ENCODE data around the gene CAP1. TPM values are rescaled to one million over a fixed set of nuclear protein-coding genes. Genes with fewer than 3 reads are reported as not detected.

The CAP1 gene
- 183 TPM for polyA plus RNA-seq (2013)

GRCh38 chr1:40040511-40041465 lies at the start of gene CAP1:
TSS of gene CAP1 (plus strand) at chr1:40040729. CDS start at chr1:40059347, 18,618 bp downstream.
- peak; percentile 98 to 99 (median 99) for DNase-seq
- peaks cover 0 to 5% (median 4%) of the 10 kb centered on the region in 4 experiments for H3K36me3 ChIP-seq (ENCODE audit: control insufficient read depth in 4 of 4, insufficient read depth in 4 of 4, low read length in 3 of 4)
- WGBS (ENCODE audit: insufficient coverage): under 1% methylated on average over 57 of the region's 65 CpGs
- ChIA-PET CTCF (interaction anchor here (1.0 to 2.8 kb wide), 7 partner anchors 10 to 33 kb away, joined by 3 to 14 read pairs (median 3); no protein-coding TSS in a partner anchor), POLR2A (interaction anchor here (0.9 to 1.8 kb wide), 5 partner anchors 9 to 91 kb away, joined by 3 to 7 read pairs (median 3); no protein-coding TSS in a partner anchor)
- peaks cover 31 to 84% (median 72%) of the 10 kb centered on the region in 4 experiments for H3K4me1 ChIP-seq (ENCODE audit: control extremely low read depth in 1 of 4, control insufficient read depth in 4 of 4, insufficient read depth in 4 of 4, low read length in 3 of 4)
- H3K27me3 ChIP-seq (replicated peaks in 2 of 5; ENCODE audit: control insufficient read depth in 4 of 5, insufficient read depth in 5 of 5, low read length in 4 of 5): no peaks in the 10 kb centered on the region
- H3K4me3 ChIP-seq (ENCODE audit: control insufficient read depth in 1 of 7, extremely low read depth in 1 of 7, insufficient read depth in 4 of 7, low read depth in 2 of 7, low read length in 6 of 7): peak within 1 kb of the TSS; percentile 91 to 99 (median 98)
- H3K9me3 ChIP-seq (ENCODE audit: control extremely low read depth in 1 of 5, control insufficient read depth in 4 of 5, insufficient read depth in 2 of 5, low read depth in 1 of 5, low read length in 4 of 5): no peaks in the 10 kb centered on the region
- peak within 1 kb of the TSS; percentile 85 to 95 for H3K27ac ChIP-seq (ENCODE audit: insufficient read depth in 1 of 2, low read depth in 1 of 2, low read length in 2 of 2, poor library complexity in 1 of 2, severe bottlenecking in 2 of 2)

GRCh38 chr1:39992234-39992633 lies 48.3 kb upstream of the CAP1 start:
- Histone ChIP-seq H3K4me1 (ENCODE audit: control extremely low read depth in 1 of 4, control insufficient read depth in 4 of 4, insufficient read depth in 4 of 4, low read length in 3 of 4) (peaks cover 3 to 16% (median 11%) of the 10 kb centered on the region in 4 experiments), H3K27me3 (replicated peaks in 2 of 5; ENCODE audit: control insufficient read depth in 4 of 5, insufficient read depth in 5 of 5, low read length in 4 of 5) (no peaks in the 10 kb centered on the region), H3K36me3 (ENCODE audit: control insufficient read depth in 4 of 4, insufficient read depth in 4 of 4, low read length in 3 of 4) (no peaks in the 10 kb centered on the region), H3K9me3 (ENCODE audit: control extremely low read depth in 1 of 5, control insufficient read depth in 4 of 5, insufficient read depth in 2 of 5, low read depth in 1 of 5, low read length in 4 of 5) (no peaks in the 10 kb centered on the region), H3K4me3 (ENCODE audit: control insufficient read depth in 1 of 7, extremely low read depth in 1 of 7, insufficient read depth in 4 of 7, low read depth in 2 of 7, low read length in 6 of 7) (no peak overlapping the region), H3K27ac (ENCODE audit: insufficient read depth in 1 of 2, low read depth in 1 of 2, low read length in 2 of 2, poor library complexity in 1 of 2, severe bottlenecking in 2 of 2) (no peak overlapping the region)
- peak in 2 of 3 donors; percentile 39 to 50 for DNase-seq
- ChIA-PET POLR2A (no interaction called here), CTCF (no interaction called here)
- 100% methylated on average over 1 of the region's 2 CpGs for WGBS (ENCODE audit: insufficient coverage)

- Histone ChIP-seq H3K4me3 (ENCODE audit: control insufficient read depth in 1 of 7, extremely low read depth in 1 of 7, insufficient read depth in 4 of 7, low read depth in 2 of 7, low read length in 6 of 7) (no peak overlapping the region), H3K9me3 (ENCODE audit: control extremely low read depth in 1 of 5, control insufficient read depth in 4 of 5, insufficient read depth in 2 of 5, low read depth in 1 of 5, low read length in 4 of 5) (no peaks in the 10 kb centered on the region), H3K36me3 (ENCODE audit: control insufficient read depth in 4 of 4, insufficient read depth in 4 of 4, low read length in 3 of 4) (no peaks in the 10 kb centered on the region), H3K4me1 (ENCODE audit: control extremely low read depth in 1 of 4, control insufficient read depth in 4 of 4, insufficient read depth in 4 of 4, low read length in 3 of 4) (peaks cover 3 to 15% (median 9%) of the 10 kb centered on the region in 4 experiments), H3K27me3 (replicated peaks in 2 of 5; ENCODE audit: control insufficient read depth in 4 of 5, insufficient read depth in 5 of 5, low read length in 4 of 5) (no peaks in the 10 kb centered on the region), H3K27ac (ENCODE audit: insufficient read depth in 1 of 2, low read depth in 1 of 2, low read length in 2 of 2, poor library complexity in 1 of 2, severe bottlenecking in 2 of 2) (no peak overlapping the region)
- 96% methylated on average over 4 of the region's 5 CpGs for WGBS (ENCODE audit: insufficient coverage)
- no peak for DNase-seq
- ChIA-PET CTCF (no interaction called here), POLR2A (no interaction called here)
Measured at GRCh38 chr1:39992888-39993287, 47.6 kb upstream of the CAP1 start.

- Histone ChIP-seq H3K9me3 (ENCODE audit: control extremely low read depth in 1 of 5, control insufficient read depth in 4 of 5, insufficient read depth in 2 of 5, low read depth in 1 of 5, low read length in 4 of 5) (no peaks in the 10 kb centered on the region), H3K27me3 (replicated peaks in 2 of 5; ENCODE audit: control insufficient read depth in 4 of 5, insufficient read depth in 5 of 5, low read length in 4 of 5) (no peaks in the 10 kb centered on the region), H3K36me3 (ENCODE audit: control insufficient read depth in 4 of 4, insufficient read depth in 4 of 4, low read length in 3 of 4) (no peaks in the 10 kb centered on the region), H3K27ac (ENCODE audit: insufficient read depth in 1 of 2, low read depth in 1 of 2, low read length in 2 of 2, poor library complexity in 1 of 2, severe bottlenecking in 2 of 2) (no peak overlapping the region), H3K4me3 (ENCODE audit: control insufficient read depth in 1 of 7, extremely low read depth in 1 of 7, insufficient read depth in 4 of 7, low read depth in 2 of 7, low read length in 6 of 7) (peak overlapping the region in 1 of 7 experiments; percentile 19), H3K4me1 (ENCODE audit: control extremely low read depth in 1 of 4, control insufficient read depth in 4 of 4, insufficient read depth in 4 of 4, low read length in 3 of 4) (peaks cover 3 to 15% (median 8%) of the 10 kb centered on the region in 4 experiments)
- ChIA-PET CTCF (interaction anchor here (0.9 kb wide), 1 partner anchor 15 kb away, joined by 4 read pairs; no protein-coding TSS in a partner anchor), POLR2A (no interaction called here)
- WGBS (ENCODE audit: insufficient coverage): 88% methylated on average over 1 of the region's 1 CpG
- DNase-seq: peak in 2 of 3 donors; percentile 41 to 55
Measured at GRCh38 chr1:39995973-39996393, 44.5 kb upstream of the CAP1 start.

DNA sequence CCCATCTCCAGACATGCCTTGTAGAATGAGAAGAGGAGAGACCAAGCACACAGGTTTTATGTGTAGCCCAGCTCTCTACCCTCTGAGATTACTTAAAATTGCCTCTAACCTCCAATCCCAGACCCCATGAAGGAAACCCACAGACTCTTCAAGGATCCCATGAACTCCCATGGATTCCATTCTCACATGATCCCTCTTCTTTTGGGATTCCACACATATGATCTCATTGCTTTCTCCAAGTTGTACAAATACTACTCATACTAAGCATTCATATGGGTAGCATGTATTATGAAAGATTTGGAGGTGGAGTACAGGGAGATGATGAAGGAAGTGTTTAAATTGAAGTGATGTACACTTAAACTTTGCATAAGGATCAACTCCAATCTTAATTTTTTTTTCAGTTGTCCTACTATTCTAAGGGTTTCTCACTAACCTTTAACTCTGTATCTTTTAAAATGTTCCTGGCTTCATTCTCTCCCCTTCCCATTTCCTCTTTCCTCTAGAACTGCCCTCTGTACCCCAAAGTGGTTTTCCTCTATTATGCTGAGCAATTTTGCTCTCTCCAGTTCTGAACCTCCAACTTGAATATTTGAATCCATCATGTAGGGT lies 44.0 kb upstream of the CAP1 start:
- H3K36me3 ChIP-seq (ENCODE audit: control insufficient read depth in 4 of 4, insufficient read depth in 4 of 4, low read length in 3 of 4): no peaks in the 10 kb centered on the region
- no peak overlapping the region for H3K4me3 ChIP-seq (ENCODE audit: control insufficient read depth in 1 of 7, extremely low read depth in 1 of 7, insufficient read depth in 4 of 7, low read depth in 2 of 7, low read length in 6 of 7)
- CTCF ChIA-PET: interaction anchor here (0.9 kb wide), 1 partner anchor 14 kb away, joined by 4 read pairs; no protein-coding TSS in a partner anchor
- DNase-seq: no peak
- peaks cover 3 to 15% (median 8%) of the 10 kb centered on the region in 4 experiments for H3K4me1 ChIP-seq (ENCODE audit: control extremely low read depth in 1 of 4, control insufficient read depth in 4 of 4, insufficient read depth in 4 of 4, low read length in 3 of 4)
- H3K9me3 ChIP-seq (ENCODE audit: control extremely low read depth in 1 of 5, control insufficient read depth in 4 of 5, insufficient read depth in 2 of 5, low read depth in 1 of 5, low read length in 4 of 5): no peaks in the 10 kb centered on the region
- no peak overlapping the region for H3K27ac ChIP-seq (ENCODE audit: insufficient read depth in 1 of 2, low read depth in 1 of 2, low read length in 2 of 2, poor library complexity in 1 of 2, severe bottlenecking in 2 of 2)
- H3K27me3 ChIP-seq (replicated peaks in 2 of 5; ENCODE audit: control insufficient read depth in 4 of 5, insufficient read depth in 5 of 5, low read length in 4 of 5): no peaks in the 10 kb centered on the region
- POLR2A ChIA-PET: no interaction called here

DNA sequence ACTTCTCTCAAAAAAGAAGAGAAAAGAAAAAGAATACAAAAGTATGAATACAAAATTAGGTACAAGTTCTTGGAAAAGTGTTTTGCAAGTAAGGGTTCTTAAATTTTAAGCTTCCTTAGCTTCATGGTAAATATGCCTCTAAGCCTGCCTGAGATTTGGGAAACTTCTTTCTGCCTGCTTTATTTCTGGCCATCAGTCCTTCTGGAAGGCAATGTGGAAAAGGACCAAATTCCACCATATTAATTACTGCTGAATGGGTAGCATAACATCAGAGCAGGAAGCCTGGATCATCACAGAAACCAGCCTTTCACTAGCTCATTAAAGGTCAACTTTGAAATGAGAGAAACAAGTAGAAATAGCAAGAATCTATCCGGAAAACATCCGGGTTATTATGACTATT lies 39.1 kb upstream of the CAP1 start:
- ChIA-PET CTCF (interaction anchor here (1.4 kb wide), 1 partner anchor 30 kb away, joined by 3 read pairs; no protein-coding TSS in a partner anchor), POLR2A (interaction anchor here (0.6 to 0.7 kb wide), 2 partner anchors 12 to 102 kb away, joined by 3 to 4 read pairs; no protein-coding TSS in a partner anchor)
- no peak for DNase-seq
- no peak overlapping the region for H3K4me3 ChIP-seq (ENCODE audit: control insufficient read depth in 1 of 7, extremely low read depth in 1 of 7, insufficient read depth in 4 of 7, low read depth in 2 of 7, low read length in 6 of 7)
- no peak overlapping the region for H3K27ac ChIP-seq (ENCODE audit: insufficient read depth in 1 of 2, low read depth in 1 of 2, low read length in 2 of 2, poor library complexity in 1 of 2, severe bottlenecking in 2 of 2)
- 100% methylated on average over 2 of the region's 2 CpGs for WGBS (ENCODE audit: insufficient coverage)
- H3K27me3 ChIP-seq (replicated peaks in 2 of 5; ENCODE audit: control insufficient read depth in 4 of 5, insufficient read depth in 5 of 5, low read length in 4 of 5): no peaks in the 10 kb centered on the region
- peaks cover 0 to 11% (median 4%) of the 10 kb centered on the region in 4 experiments for H3K4me1 ChIP-seq (ENCODE audit: control extremely low read depth in 1 of 4, control insufficient read depth in 4 of 4, insufficient read depth in 4 of 4, low read length in 3 of 4)
- peaks cover 0 to 8% (median 0%) of the 10 kb centered on the region in 5 experiments for H3K9me3 ChIP-seq (ENCODE audit: control extremely low read depth in 1 of 5, control insufficient read depth in 4 of 5, insufficient read depth in 2 of 5, low read depth in 1 of 5, low read length in 4 of 5)
- no peaks in the 10 kb centered on the region for H3K36me3 ChIP-seq (ENCODE audit: control insufficient read depth in 4 of 4, insufficient read depth in 4 of 4, low read length in 3 of 4)
